ENCODE data around the gene DUSP10. TPM values are rescaled to one million over a fixed set of nuclear protein-coding genes. Genes with fewer than 3 reads are reported as not detected.

The DUSP10 gene
- total RNA-seq, 6 experiments from 2014 or later, result 30.5 to 48.9 (median 43.8) TPM

DNA sequence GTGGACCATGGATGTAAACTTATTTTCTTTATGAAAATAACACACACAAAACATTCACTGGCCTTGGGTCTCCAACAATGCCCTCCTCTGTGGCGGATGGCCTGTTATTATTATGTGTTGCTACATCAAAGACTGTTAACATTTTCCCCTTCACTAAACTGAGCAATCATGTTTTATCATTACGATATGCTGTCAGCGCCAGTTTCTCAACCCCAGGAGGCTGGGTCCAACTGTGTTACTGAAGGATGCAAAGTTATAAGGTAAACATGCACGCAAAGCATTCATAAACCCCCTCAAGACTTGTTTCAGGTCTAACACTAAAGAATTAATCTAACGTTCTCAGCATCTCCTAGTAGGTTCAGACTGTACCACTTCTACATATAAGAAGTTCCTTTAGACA, 6.0 kb upstream of the DUSP10 start:
- H3K4me1 Mint-ChIP-seq (ENCODE audit: low read depth), result peaks cover 17% of the 10 kb centered on the region
- no peak overlapping the region for H3K4me3 Mint-ChIP-seq
- H3K27ac Mint-ChIP-seq, result no peak overlapping the region
- no peak for DNase-seq
- TF ChIP-seq, protein P1, sequence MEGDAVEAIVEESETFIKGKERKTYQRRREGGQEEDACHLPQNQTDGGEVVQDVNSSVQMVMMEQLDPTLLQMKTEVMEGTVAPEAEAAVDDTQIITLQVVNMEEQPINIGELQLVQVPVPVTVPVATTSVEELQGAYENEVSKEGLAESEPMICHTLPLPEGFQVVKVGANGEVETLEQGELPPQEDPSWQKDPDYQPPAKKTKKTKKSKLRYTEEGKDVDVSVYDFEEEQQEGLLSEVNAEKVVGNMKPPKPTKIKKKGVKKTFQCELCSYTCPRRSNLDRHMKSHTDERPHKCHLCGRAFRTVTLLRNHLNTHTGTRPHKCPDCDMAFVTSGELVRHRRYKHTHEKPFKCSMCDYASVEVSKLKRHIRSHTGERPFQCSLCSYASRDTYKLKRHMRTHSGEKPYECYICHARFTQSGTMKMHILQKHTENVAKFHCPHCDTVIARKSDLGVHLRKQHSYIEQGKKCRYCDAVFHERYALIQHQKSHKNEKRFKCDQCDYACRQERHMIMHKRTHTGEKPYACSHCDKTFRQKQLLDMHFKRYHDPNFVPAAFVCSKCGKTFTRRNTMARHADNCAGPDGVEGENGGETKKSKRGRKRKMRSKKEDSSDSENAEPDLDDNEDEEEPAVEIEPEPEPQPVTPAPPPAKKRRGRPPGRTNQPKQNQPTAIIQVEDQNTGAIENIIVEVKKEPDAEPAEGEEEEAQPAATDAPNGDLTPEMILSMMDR (IDR thresholded peaks at IDR 0.05), result no peak
- no peaks in the 10 kb centered on the region for H3K27me3 Mint-ChIP-seq (ENCODE audit: insufficient read depth)
- no peaks in the 10 kb centered on the region for H3K9me3 Mint-ChIP-seq
- H3K36me3 Mint-ChIP-seq (ENCODE audit: low read depth), result no peaks in the 10 kb centered on the region

GRCh38 chr1:221743416-221744208, 1.7 kb upstream of the DUSP10 start:
- no peaks in the 10 kb centered on the region for H3K27me3 Mint-ChIP-seq (ENCODE audit: insufficient read depth)
- peak overlapping the region; percentile 92 for H3K27ac Mint-ChIP-seq
- no peaks in the 10 kb centered on the region; the same call in 1 of the 2 replicates for H3K36me3 Mint-ChIP-seq (ENCODE audit: low read depth)
- H3K4me1 Mint-ChIP-seq (ENCODE audit: low read depth), result peaks cover 15% of the 10 kb centered on the region
- TF ChIP-seq, protein P1 (IDR thresholded peaks at IDR 0.05), result no peak
- H3K9me3 Mint-ChIP-seq, result no peaks in the 10 kb centered on the region
- peak overlapping the region; percentile 91 for H3K4me3 Mint-ChIP-seq
- DNase-seq, result no peak

- Mint-ChIP-seq H3K27ac (peak overlapping the region; percentile 92), H3K27me3 (ENCODE audit: insufficient read depth) (no peaks in the 10 kb centered on the region), H3K4me3 (peak overlapping the region; percentile 91), H3K4me1 (ENCODE audit: low read depth) (peaks cover 11% of the 10 kb centered on the region), H3K36me3 (ENCODE audit: low read depth) (no peaks in the 10 kb centered on the region; the same call in 1 of the 2 replicates), H3K9me3 (no peaks in the 10 kb centered on the region)
- TF ChIP-seq, protein P1 (IDR thresholded peaks at IDR 0.05), result peak; percentile 74
- DNase-seq, result peak; percentile 69
Observed at GRCh38 chr1:221742555-221743415, 896 bp upstream of the DUSP10 start.

- Mint-ChIP-seq H3K27me3 (ENCODE audit: insufficient read depth) (no peaks in the 10 kb centered on the region), H3K36me3 (ENCODE audit: low read depth) (no peaks in the 10 kb centered on the region; the same call in 1 of the 2 replicates), H3K27ac (no peak overlapping the region), H3K4me3 (no peak overlapping the region), H3K9me3 (no peaks in the 10 kb centered on the region), H3K4me1 (ENCODE audit: low read depth) (peaks cover 11% of the 10 kb centered on the region)
- DNase-seq, result peak; percentile 49
- TF ChIP-seq, protein P1 (IDR thresholded peaks at IDR 0.05), result no peak
Observed at GRCh38 chr1:221740993-221741702, 741 bp downstream of the DUSP10 start.

- TF ChIP-seq, protein P1 (IDR thresholded peaks at IDR 0.05), result no peak
- Mint-ChIP-seq H3K27me3 (ENCODE audit: insufficient read depth) (no peaks in the 10 kb centered on the region), H3K4me3 (no peak overlapping the region), H3K27ac (no peak overlapping the region), H3K36me3 (ENCODE audit: low read depth) (no peaks in the 10 kb centered on the region; the same call in 1 of the 2 replicates), H3K9me3 (no peaks in the 10 kb centered on the region), H3K4me1 (ENCODE audit: low read depth) (peaks cover 11% of the 10 kb centered on the region)
- DNase-seq, result no peak
Observed at GRCh38 chr1:221740369-221740992, 1.4 kb downstream of the DUSP10 start.
